H1 (cell line): ENCODE measurements around the gene CCDC33. TPM values are rescaled to one million over a fixed set of nuclear protein-coding genes. Genes with fewer than 3 reads are reported as not detected.

ENCODE experiments used
- CTCF ChIA-PET: fragments of 300-600 bp; sonication (Branson Sonifier 250); formaldehyde crosslinking; loops from one replicate; lab custom pipeline; 2021; ENCODE audit not compliant: partially characterized antibody; lab: Charles Lee
- POLR2A ChIA-PET: fragments of 300-600 bp; sonication (Branson Sonifier 250); formaldehyde crosslinking; loops from one replicate; lab custom pipeline; 2021; ENCODE audit warnings: inconsistent platforms; ENCODE audit not compliant: partially characterized antibody; lab: Charles Lee
- DNase-seq, 2 experiments: peaks; one replicate each; pipeline versions ENCODE4 v3.0.0 to v3.0.0-alpha.2; 2010 to 2022; ENCODE audit warnings: low spot score in 2 of 2, low read depth in 1 of 2, mixed read lengths in 1 of 2
- FAIRE-seq: peaks from 2 replicates; lab custom pipeline; 2011; peaks lifted over from hg19 to GRCh38; lab: Jason Lieb, UNC
- H2AFZ ChIP-seq: 2 replicates; pipeline ENCODE4 v1.8.1; 2012; ENCODE audit warnings: low read length, inconsistent platforms
- H2AK5ac ChIP-seq: 2 replicates; pipeline ENCODE4 v1.6.1; 2013; ENCODE audit warnings: low read depth, low read length
- H2BK120ac ChIP-seq: replicated peaks from 2 replicates; pipeline ENCODE3; 2013; ENCODE audit warnings: low read depth, low read length, inconsistent platforms
- H2BK12ac ChIP-seq: 2 replicates; pipeline ENCODE4 v1.6.1; 2013; ENCODE audit warnings: low read depth, low read length
- H2BK15ac ChIP-seq: 2 replicates; pipeline ENCODE4 v1.6.1; 2013; ENCODE audit warnings: low read length
- H2BK20ac ChIP-seq: 2 replicates; pipeline ENCODE4 v1.6.1; 2013; ENCODE audit warnings: low read length
- H2BK5ac ChIP-seq: 2 replicates; pipeline ENCODE4 v1.6.1; 2013; ENCODE audit warnings: low read depth, low read length
- H3K14ac ChIP-seq: 2 replicates; pipeline ENCODE4 v1.6.1; 2013; ENCODE audit warnings: inconsistent platforms; ENCODE audit not compliant: insufficient read length
- H3K18ac ChIP-seq: 2 replicates; pipeline ENCODE4 v1.6.1; 2013; ENCODE audit warnings: low read length; ENCODE audit errors: extremely low read depth
- H3K23ac ChIP-seq: 2 replicates; pipeline ENCODE4 v1.6.1; 2013; ENCODE audit warnings: inconsistent platforms; ENCODE audit not compliant: insufficient read length
- H3K23me2 ChIP-seq: 2 replicates; pipeline ENCODE4 v1.6.1; 2013; ENCODE audit warnings: low read depth, low read length
- H3K27ac ChIP-seq: 2 replicates; pipeline ENCODE4 v1.6.1; 2011; ENCODE audit warnings: low read depth, low read length, inconsistent platforms
- H3K27me3 ChIP-seq, 4 experiments: replicated peaks in 1 of 4; 1 replicate in 1 of 4; 2 replicates in 3 of 4; pipeline versions ENCODE4 v1.6.1 to v1.8.1; 2011 to 2013; ENCODE audit warnings: low read length in 3 of 4, mild to moderate bottlenecking in 3 of 4, inconsistent platforms in 2 of 4, mixed read lengths in 2 of 4, moderate library complexity in 1 of 4; ENCODE audit not compliant: control insufficient read depth in 3 of 4, insufficient read depth in 3 of 4; ENCODE audit errors: extremely low read depth in 1 of 4
- H3K36me3 ChIP-seq, 4 experiments: 2 replicates each; pipeline versions ENCODE4 v1.6.1 to v1.8.1; 2011 to 2013; ENCODE audit warnings: mild to moderate bottlenecking in 4 of 4, low read length in 3 of 4, moderate library complexity in 2 of 4, control low read depth in 1 of 4, inconsistent platforms in 1 of 4; ENCODE audit not compliant: insufficient read depth in 4 of 4, control insufficient read depth in 2 of 4
- H3K4ac ChIP-seq: replicated peaks from 2 replicates; pipeline ENCODE3; 2013; ENCODE audit warnings: low read length, low read depth, mixed read lengths, inconsistent platforms; ENCODE audit not compliant: insufficient read length
- H3K4me1 ChIP-seq, 4 experiments: replicated peaks in 1 of 4; 1 replicate in 1 of 4; 2 replicates in 3 of 4; pipeline versions ENCODE4 v1.6.1 to v1.8.1; 2011 to 2013; ENCODE audit warnings: low read length in 3 of 4, inconsistent platforms in 2 of 4, mixed read lengths in 1 of 4; ENCODE audit not compliant: insufficient read depth in 4 of 4, control insufficient read depth in 3 of 4
- H3K4me2 ChIP-seq, 2 experiments: 2 replicates each; pipeline versions ENCODE4 v1.6.1 to v1.8.1; 2011 to 2013; ENCODE audit warnings: low read depth in 2 of 2, low read length in 2 of 2, control low read depth in 1 of 2, inconsistent platforms in 1 of 2, mild to moderate bottlenecking in 1 of 2; ENCODE audit not compliant: insufficient read depth in 1 of 2
- H3K4me3 ChIP-seq, 4 experiments: fragments of 200-600, 300-600 bp in 1 of 4; sonication (generic), shearing (Covaris generic), sonication (Bioruptor Twin) in 1 of 4; 2 replicates each; pipeline versions ENCODE4 v1.5.1 to v1.8.1; 2011 to 2016; ENCODE audit warnings: low read length in 4 of 4, low read depth in 3 of 4, control low read depth in 2 of 4, inconsistent platforms in 2 of 4, mild to moderate bottlenecking in 2 of 4, mixed read lengths in 1 of 4, moderate library complexity in 1 of 4; ENCODE audit not compliant: insufficient read depth in 2 of 4; ENCODE audit errors: extremely low read depth in 1 of 4
- H3K56ac ChIP-seq: replicated peaks from 2 replicates; pipeline ENCODE3; 2013; ENCODE audit warnings: low read depth, mild to moderate bottlenecking, mixed read lengths, low read length, inconsistent platforms; ENCODE audit not compliant: insufficient read length
- H3K79me1 ChIP-seq: 2 replicates; pipeline ENCODE4 v1.6.1; 2013; ENCODE audit warnings: low read depth, low read length, control low read depth
- H3K79me2 ChIP-seq, 2 experiments: 2 replicates each; pipeline versions ENCODE4 v1.6.1 to v1.8.1; 2012 to 2013; ENCODE audit warnings: low read length in 2 of 2, mild to moderate bottlenecking in 2 of 2, inconsistent platforms in 1 of 2; ENCODE audit not compliant: insufficient read depth in 2 of 2, control insufficient read depth in 1 of 2
- H3K9ac ChIP-seq, 4 experiments: replicated peaks in 1 of 4; 1 replicate in 1 of 4; 2 replicates in 3 of 4; pipeline versions ENCODE4 v1.6.1 to v1.8.1; 2011 to 2013; ENCODE audit warnings: low read depth in 3 of 4, low read length in 3 of 4, control low read depth in 2 of 4, mild to moderate bottlenecking in 2 of 4, moderate library complexity in 2 of 4, inconsistent platforms in 1 of 4; ENCODE audit errors: extremely low read depth in 1 of 4
- H3K9me3 ChIP-seq, 2 experiments: 2 replicates each; pipeline versions ENCODE4 v1.6.1 to v1.8.1; 2012 to 2013; ENCODE audit warnings: mild to moderate bottlenecking in 2 of 2, moderate library complexity in 2 of 2, control low read depth in 1 of 2, inconsistent platforms in 1 of 2, low read depth in 1 of 2, low read length in 1 of 2, mixed read lengths in 1 of 2; ENCODE audit not compliant: insufficient read depth in 2 of 2
- H4K20me1 ChIP-seq, 2 experiments: replicated peaks in 1 of 2; 2 replicates each; pipeline versions ENCODE3 to v1.8.1; 2011 to 2013; ENCODE audit warnings: inconsistent platforms in 2 of 2, low read length in 2 of 2, mild to moderate bottlenecking in 1 of 2; ENCODE audit not compliant: insufficient read depth in 2 of 2, control insufficient read depth in 1 of 2
- H4K5ac ChIP-seq: 2 replicates; pipeline ENCODE4 v1.6.1; 2013; ENCODE audit warnings: low read length, low read depth, mixed read lengths, inconsistent platforms; ENCODE audit not compliant: insufficient read length
- H4K8ac ChIP-seq: 2 replicates; pipeline ENCODE4 v1.8.0; 2013; ENCODE audit warnings: mild to moderate bottlenecking, moderate library complexity, low read length, inconsistent platforms; ENCODE audit not compliant: insufficient read depth; ENCODE audit errors: extremely low read depth
- H4K91ac ChIP-seq: replicated peaks from 2 replicates; pipeline ENCODE3; 2013; ENCODE audit warnings: low read length, mixed read lengths, inconsistent platforms; ENCODE audit not compliant: insufficient read length
- CHD2 ChIP-seq: IDR thresholded peaks from 2 replicates; pipeline ENCODE4 v1.6.1; 2012; ENCODE audit warnings: low read length, improper control_type of control experiment
- EP300 ChIP-seq, 2 experiments: IDR thresholded peaks; 1 replicate in 1 of 2; 2 replicates in 1 of 2; pipeline ENCODE4 v1.6.1; 2011 to 2012; ENCODE audit warnings: low read depth in 2 of 2, low read length in 2 of 2, mild to moderate bottlenecking in 2 of 2, borderline replicate concordance in 1 of 2, inconsistent platforms in 1 of 2, moderate library complexity in 1 of 2
- KDM5A ChIP-seq: fragments of 200-600 bp; IDR thresholded peaks from 2 replicates; pipeline ENCODE4 v1.7.1; 2012; ENCODE audit warnings: mild to moderate bottlenecking, low read length, inconsistent platforms, mixed read lengths
- YY1 ChIP-seq: IDR thresholded peaks from 2 replicates; pipeline ENCODE4 v1.6.1; 2011; ENCODE audit warnings: low read depth, mild to moderate bottlenecking, low read length
- WGBS, 2 experiments: shearing (Covaris generic) in 1 of 2; methylation state at CpG; one replicate each; pipeline versions ENCODE4 v1.1.6 to v1.1.7; 2013 to 2015; ENCODE audit warnings: low lambda C conversion rate in 2 of 2, mixed read lengths in 2 of 2, inconsistent platforms in 1 of 2, low coverage in 1 of 2, missing lambda C conversion rate in 1 of 2; ENCODE audit not compliant: insufficient replicate concordance in 2 of 2, insufficient coverage in 1 of 2, insufficient read length in 1 of 2; ENCODE audit errors: extremely low coverage in 1 of 2, missing lambda C conversion rate in 1 of 2; 5-methylcytosine and 5-hydroxymethylcytosine counted together
- polyA plus RNA-seq, 7 experiments: library from polyadenylated mRNA; depleted of rRNA in 3 of 7; stranded (reverse) in 5 of 7; unstranded in 2 of 7; fragments of >200 nt in 5 of 7; fragments of 200-250 nt in 2 of 7; gene quantifications; 1 replicate in 5 of 7; 2 replicates in 1 of 7; 4 replicates in 1 of 7; pipeline versions ENCODE4 v1.2.1 to v1.2.3, GENCODE V29; 2011 to 2013; ENCODE audit warnings: missing spikeins in 2 of 7, mixed read lengths in 2 of 7
- total RNA-seq: library from RNA; stranded (reverse); fragmentation: NEBNext Ultra II Directional; extraction: Animal tissue kit (Norgen Biotek cat#: 25700); gene quantifications from 2 replicates; pipeline ENCODE4 v1.2.1, GENCODE V29; 2021

The CCDC33 gene
- total and polyA plus RNA-seq, 2 of the 8 experiments (the other 6 are each of a cell fraction or from before 2014, with no cell fraction given) = 2.0 to 2.7 TPM

DNA sequence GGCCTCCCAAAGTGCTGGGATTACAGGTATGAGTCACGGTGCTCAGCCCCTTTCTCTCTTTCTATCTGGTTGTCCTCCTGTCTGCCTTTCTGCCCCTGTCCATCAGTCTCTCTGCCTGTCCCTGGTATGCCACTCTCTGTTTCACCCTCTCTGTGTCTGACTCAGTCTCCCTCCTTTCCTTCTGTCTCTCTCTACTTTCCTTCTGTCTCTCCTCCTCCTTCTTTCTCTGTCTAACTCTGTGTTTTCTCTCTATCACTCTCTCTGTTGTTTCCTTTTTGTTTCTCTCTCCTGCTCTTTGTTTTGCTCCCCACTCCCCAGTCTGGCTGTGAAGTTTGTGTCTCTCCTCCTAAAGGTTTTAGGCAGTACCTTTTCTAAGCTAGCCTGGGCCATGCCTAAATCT lies 24.5 kb upstream of the CCDC33 start:
- no peak overlapping the region for H3K27ac ChIP-seq
- H3K9ac ChIP-seq = no peak overlapping the region
- no peak overlapping the region for H2BK120ac ChIP-seq
- H2BK5ac ChIP-seq = peak overlapping the region; percentile 93
- peaks cover 2% of the 10 kb centered on the region for H3K23me2 ChIP-seq
- no peak overlapping the region for H3K56ac ChIP-seq
- no peak overlapping the region for H3K14ac ChIP-seq
- H3K36me3 ChIP-seq = no peaks in the 10 kb centered on the region
- peaks cover 0 to 10% (median 7%) of the 10 kb centered on the region in 4 experiments; a peak in 6 of 7 replicates for H3K27me3 ChIP-seq
- H3K79me1 ChIP-seq = no peaks in the 10 kb centered on the region
- H2AFZ ChIP-seq = no peak overlapping the region
- no peak overlapping the region for H4K5ac ChIP-seq
- H2BK15ac ChIP-seq = peak overlapping the region; percentile 95
- peak overlapping the region; percentile 74 for H2BK20ac ChIP-seq
- H3K79me2 ChIP-seq = no peaks in the 10 kb centered on the region
- DNase-seq (no peak), FAIRE-seq (no peak)
- peaks cover 35 to 57% (median 47%) of the 10 kb centered on the region in 4 experiments for H3K4me1 ChIP-seq
- peak overlapping the region; percentile 71 for H4K91ac ChIP-seq
- no peak overlapping the region for H4K8ac ChIP-seq
- H3K23ac ChIP-seq = no peak overlapping the region
- 80% methylated on average over 1 of the region's 1 CpG; no CpG with 5 or more reads in 1 of the 2 experiments for WGBS, 2 experiments
- TF ChIP-seq KDM5A = no peak
- TF ChIP-seq YY1 = no peak
- TF ChIP-seq CHD2 = no peak
- no peak for TF ChIP-seq EP300 (IDR thresholded peaks at IDR 0.05; ENCODE audit: borderline replicate concordance in 1 of 2, low read depth in 2 of 2, low read length in 2 of 2)
- H4K20me1 ChIP-seq = no peaks in the 10 kb centered on the region
- CTCF ChIA-PET = interaction anchor here (0.6 to 2.7 kb wide), 6 partner anchors 8 to 147 kb away, joined by 3 to 8 read pairs (median 3); no protein-coding TSS in a partner anchor
- H3K4ac ChIP-seq = no peak overlapping the region
- H3K18ac ChIP-seq = peak overlapping the region; percentile 64; the same call in 1 of the 2 replicates
- POLR2A ChIA-PET = interaction anchor here (1.0 to 7.0 kb wide), 7 partner anchors 9 to 79 kb away, joined by 3 to 58 read pairs (median 4); partner anchors contain the start of gene STRA6
- peak overlapping the region; percentile 97 for H2AK5ac ChIP-seq
- H2BK12ac ChIP-seq = peak overlapping the region; percentile 98; the same call in 1 of the 2 replicates
- H3K4me2 ChIP-seq = peak overlapping the region in 1 of 2 experiments; percentile 5; a peak in 1 of 4 replicates
- no peak overlapping the region for H3K4me3 ChIP-seq
- no peaks in the 10 kb centered on the region for H3K9me3 ChIP-seq
